ENCODE results near the gene S1PR1.

Gene S1PR1

DNA sequence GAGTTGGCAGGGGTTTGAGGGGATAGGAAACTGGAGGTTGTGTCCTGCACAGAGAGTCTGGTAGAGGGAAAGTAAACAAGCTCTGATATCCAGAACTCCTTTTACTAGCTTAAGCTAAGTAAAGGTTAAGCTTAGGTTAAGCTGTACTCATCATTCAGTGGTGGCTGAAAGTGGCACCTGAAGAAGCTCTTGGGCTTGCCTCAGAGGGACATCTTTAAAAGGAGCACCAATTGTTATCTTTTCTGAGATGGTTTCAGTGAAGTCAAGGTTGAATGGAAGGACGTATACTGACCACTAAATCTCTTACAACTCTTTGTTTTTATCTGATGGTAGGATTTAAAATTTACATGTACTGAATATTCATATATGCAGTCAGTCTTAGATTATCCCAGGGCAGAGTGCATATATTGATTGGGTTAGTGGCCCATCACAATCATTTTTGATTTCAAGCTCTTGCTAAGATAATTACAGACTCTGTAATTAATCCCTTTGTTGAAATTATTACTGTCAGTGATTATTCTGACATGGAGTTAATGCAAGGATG is 43.3 kb downstream of the S1PR1 start:
- DNase-seq (ENCODE audit: low spot score) = no peak

DNA sequence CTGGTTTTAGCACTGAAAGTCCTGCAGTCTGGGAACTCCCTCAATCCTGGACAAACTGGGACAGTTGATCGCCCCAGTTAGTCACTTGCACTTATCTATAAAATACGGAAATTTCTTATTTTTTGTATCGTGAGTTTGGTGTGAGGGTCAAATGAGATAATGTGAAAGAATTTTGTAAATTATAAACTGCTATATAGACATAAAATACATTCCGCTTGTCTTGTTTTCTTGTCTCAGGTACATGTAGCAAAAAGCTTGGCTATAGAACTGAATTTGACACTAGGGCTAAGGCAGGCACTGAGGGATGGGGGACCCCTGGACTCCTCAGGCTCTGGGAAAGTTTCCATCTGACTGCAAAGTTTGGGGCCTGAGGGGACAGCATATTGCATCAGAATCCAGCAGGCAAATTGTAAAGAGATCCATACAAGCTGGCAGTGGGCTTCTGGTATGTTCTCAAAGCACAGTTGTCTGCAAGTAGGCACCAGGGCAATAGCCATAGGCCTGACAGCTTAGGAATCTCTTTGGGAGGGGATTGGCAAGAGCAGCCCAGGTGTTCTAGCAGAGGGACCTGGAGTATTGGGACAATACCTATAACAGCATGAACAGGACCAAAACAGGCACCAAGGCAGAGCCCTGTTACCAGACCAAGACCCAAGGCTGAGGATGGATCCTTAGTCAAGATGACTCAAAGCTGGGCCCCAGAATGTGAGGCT is 44.3 kb downstream of the S1PR1 start:
- no peak for DNase-seq (ENCODE audit: low spot score)

DNA sequence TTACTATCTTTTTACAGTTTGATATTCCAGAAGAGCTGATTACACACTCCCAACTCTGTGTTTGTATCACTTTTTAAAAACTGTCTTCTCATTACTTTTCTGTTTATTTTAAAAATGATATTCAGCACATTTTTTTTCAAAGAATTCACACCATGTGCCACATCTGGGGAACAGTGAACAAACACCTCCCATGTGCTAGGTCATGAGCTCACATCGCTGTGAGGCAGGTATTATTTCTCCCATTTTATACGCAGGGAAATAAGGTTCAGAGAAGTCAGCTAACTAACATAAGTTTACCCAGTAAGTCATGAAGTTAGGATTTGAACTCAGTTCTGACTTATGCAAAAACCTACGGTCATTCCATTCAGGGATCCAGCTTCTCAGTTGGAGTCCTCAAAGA is 44.9 kb downstream of the S1PR1 start:
- DNase-seq (ENCODE audit: low spot score) = no peak

DNA sequence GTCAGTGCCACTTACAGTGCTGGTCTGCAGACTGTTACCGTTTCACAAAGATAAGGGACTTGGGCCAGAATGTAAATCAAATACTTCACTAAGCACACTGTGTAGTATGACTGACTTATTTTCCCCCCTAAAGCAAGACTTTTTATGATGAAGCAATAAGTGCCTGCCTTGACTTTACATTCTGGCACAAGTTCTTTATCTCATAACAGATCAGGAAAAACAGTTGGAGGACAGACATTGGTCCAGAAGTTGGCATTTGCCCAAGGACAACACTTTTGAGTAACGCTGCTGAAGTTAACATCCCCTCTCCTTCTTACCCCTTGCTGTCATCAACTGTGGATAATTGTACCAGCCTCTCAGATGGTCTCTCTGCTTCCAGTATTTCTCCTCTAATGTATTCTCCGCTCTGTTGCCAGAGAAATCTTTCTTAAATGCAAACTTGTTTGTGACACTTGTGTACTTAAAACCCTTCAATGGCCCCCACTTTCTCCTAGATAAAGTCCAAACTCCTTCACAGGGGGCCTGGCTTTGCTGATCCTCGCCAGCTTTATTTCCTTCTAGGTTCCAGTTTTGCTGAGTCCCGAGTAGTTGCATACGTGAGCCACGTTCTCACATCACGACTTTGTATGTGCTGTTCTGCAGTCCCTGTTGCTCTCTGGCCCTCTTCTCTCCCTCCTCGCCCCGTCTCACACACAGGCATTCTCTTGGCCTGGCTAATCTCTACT is 45.7 kb downstream of the S1PR1 start:
- no peak for DNase-seq (ENCODE audit: low spot score)

DNA sequence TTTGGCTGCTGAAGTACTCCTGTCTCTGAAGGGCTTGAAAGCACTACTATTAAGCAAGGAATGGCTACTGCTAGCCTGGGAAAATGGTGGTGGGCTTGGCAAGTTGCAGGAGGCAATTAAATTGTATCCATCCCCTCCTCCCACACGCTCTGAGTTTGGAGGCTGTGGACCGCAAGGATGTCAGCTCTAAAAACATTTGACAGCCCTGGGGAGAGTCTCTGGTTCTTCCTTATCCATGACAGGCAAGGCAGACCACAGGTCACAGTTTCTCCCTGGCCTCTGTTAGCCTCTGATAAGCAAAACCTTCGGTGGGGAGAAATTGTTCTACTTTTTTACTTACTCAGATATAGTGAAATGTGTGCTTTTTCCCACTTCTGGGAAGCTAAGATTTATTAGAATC is 46.6 kb downstream of the S1PR1 start:
- no peak for DNase-seq (ENCODE audit: low spot score)

DNA sequence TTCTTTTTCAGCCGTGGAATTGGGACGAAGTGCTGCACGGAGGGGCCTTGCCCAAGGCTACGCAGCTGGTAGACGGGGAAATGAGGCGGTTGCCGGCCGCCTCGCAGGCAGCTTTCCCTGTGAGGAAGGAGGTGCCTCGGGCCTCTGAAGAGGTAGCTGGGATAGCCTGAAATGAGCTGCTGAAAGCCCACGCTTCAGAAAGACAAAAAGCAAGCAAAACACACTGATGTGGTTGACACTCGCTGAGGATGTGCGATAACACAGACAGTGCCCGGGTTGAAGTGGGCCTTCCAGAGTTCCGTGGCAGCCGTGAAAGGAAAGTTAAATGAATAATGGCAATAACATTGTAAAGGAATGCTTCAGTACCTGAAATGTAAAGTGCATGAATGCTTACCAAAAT is 47.2 kb downstream of the S1PR1 start:
- no peak for DNase-seq (ENCODE audit: low spot score)

DNA sequence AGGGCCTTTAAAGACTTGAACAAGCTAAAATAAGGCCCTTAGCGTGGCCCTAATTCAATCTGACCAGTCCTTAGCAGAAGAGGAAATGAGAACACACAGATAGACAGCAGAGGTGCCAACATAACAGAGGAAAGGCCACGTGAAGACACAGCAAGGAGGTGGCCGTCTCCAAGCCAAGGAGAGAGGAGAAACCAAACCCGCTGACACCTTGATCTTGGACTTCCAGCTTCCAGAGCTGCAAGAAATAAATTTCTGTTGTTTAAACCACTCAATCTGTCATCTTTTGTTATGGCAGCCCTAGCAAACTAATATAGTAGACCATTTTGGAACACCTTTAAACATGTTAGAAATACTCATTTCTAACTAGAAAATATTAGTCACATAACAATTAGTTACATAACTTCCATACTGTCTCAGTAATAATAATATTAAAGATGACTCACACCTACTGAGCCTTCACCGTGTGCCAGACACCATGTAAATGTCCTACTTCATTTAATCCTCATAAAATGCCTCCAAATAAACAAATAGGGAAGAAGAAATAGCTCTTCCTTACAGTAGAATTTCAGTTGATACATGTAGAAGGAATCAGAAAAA is 47.9 kb downstream of the S1PR1 start:
- DNase-seq (ENCODE audit: low spot score) = no peak

DNA sequence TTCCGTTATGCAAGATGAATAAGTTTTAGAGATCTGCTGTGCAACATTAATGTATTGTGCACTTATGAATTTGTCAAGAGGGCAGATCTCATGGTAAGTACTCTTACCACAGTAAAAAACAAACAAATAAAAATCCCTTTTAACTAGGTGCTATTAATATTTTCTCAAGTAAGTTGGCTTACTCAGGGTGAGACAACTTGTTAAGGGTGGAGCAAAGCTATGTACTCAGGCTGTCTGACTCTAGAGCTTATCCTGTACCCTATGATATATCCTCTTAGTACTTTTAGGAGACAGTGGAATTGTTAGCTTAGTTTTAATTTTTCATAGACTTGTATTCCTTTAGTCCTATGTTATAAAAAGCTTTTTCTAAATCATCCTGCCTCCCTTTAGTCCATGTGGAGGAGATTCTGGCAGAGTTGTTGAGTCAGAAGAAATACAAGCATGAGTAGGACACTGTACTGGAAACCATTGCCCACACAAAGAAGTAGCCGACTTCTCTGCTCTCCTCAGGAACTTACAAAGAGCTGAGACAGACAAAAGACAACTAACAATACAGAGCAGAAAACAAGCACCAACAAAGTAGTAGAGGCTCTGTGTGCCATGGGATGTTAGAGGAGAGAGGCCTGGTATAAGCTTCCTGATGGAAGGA is 49.2 kb downstream of the S1PR1 start:
- no peak for DNase-seq (ENCODE audit: low spot score)

DNA sequence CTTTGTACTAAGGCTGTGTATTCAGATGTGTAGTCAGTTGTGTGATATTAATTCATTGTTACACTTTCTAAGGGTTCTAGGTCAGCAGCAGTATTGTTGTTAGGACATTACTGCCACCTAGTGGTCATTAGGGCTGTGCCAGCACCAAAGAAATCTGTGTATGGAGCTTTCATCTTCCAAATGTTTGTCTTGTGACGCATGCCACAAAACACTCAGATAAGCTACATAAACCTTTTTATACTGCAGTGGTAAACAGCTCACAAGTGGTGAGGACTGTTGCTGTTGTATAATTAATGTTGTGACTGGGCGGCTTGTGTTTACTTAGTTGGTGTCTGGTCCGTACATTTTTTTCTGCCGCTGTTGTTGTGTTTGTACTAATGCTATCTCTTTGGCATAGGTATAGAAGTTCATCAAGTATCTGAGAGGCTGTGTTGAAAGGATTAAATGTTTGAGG is 51.7 kb downstream of the S1PR1 start:
- DNase-seq (ENCODE audit: low spot score) = no peak

DNA sequence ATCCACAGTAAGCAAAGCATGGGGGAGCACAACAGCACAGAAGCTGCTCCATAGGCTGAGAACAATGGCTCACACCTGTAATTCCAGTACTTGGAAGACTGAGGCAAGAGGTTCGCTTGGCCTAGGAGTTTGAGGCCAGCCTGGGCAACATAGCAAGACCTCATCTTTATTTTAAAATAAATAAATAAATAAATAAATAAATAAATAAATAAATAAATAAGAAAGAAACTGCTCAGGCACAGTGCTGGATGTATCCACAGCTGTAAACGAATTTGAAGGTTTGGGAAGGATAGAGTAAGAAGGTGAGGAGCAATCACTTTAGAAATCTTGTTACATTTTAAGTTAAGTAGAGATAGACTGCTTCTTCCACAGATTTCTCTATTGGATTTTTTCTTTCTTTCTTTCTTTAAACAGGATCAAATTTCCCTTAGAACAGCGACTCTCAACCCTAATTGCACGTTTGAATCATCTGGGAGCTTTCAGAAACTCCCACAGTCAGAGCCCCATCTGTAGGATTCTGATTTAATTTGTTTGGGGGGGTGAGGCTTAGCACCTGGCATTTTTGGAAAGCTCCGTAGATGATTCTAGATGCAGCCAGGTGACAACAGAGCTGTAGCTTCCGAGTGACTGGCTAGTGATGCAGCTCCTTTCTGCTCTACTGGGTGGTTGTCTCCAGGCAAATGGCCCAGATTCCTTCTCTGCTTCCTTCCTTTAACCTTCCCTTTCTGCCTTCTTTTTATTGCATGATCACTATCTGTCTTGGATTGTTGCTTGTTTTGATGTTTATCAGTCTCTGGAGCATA is 53.5 kb downstream of the S1PR1 start:
- no peak for DNase-seq (ENCODE audit: low spot score)

Measured in left forelimb (tissue), 1 donor.